ENCODE data around the gene RAET1G. TPM values are rescaled to one million over a fixed set of nuclear protein-coding genes. Genes with fewer than 3 reads are reported as not detected.

The RAET1G gene
- total RNA-seq, 2 donors from 2014 or later = not detected

- no peaks in the 10 kb centered on the region for H3K36me3 Mint-ChIP-seq (ENCODE audit: low read depth)
- WGBS, 2 experiments (ENCODE audit: insufficient coverage in 1 of 2, insufficient read length in 1 of 2) = 80 to 81% methylated on average over 5 to 6 of the region's 6 CpGs
- Histone ChIP-seq H3K9ac (ENCODE audit: extremely low read depth, low read length, poor library complexity, severe bottlenecking) (no peak overlapping the region), H3K27ac (ENCODE audit: low read depth, low read length) (no peak overlapping the region), H3K27me3 (ENCODE audit: control insufficient read depth, insufficient read depth, low read length, poor library complexity, severe bottlenecking) (peaks cover 76% of the 10 kb centered on the region), H3K4me3 (ENCODE audit: low read length) (no peak overlapping the region), H3K4me1 (ENCODE audit: control insufficient read depth, insufficient read depth, low read length) (no peaks in the 10 kb centered on the region), H3K36me3 (ENCODE audit: control insufficient read depth, insufficient read depth, low read length) (no peaks in the 10 kb centered on the region), H3K9me3 (ENCODE audit: control insufficient read depth, low read length) (no peaks in the 10 kb centered on the region)
- no peak overlapping the region for H3K27ac Mint-ChIP-seq
- H3K27me3 Mint-ChIP-seq (ENCODE audit: insufficient read depth) = peaks cover 84% of the 10 kb centered on the region
- H3K4me1 Mint-ChIP-seq = peaks cover 2% of the 10 kb centered on the region
- no peak overlapping the region for H3K4me3 Mint-ChIP-seq
- H3K9me3 Mint-ChIP-seq = peaks cover 3% of the 10 kb centered on the region
- DNase-seq = peak; percentile 23
- TF ChIP-seq CTCF (conservative IDR thresholded peaks at IDR 0.05) = no peak
Observed at GRCh38 chr6:149918151-149918905, 4.6 kb downstream of the RAET1G start.

GRCh38 chr6:149917679-149918078 lies 5.2 kb downstream of the RAET1G start:
- peaks cover 84% of the 10 kb centered on the region for H3K27me3 Mint-ChIP-seq (ENCODE audit: insufficient read depth)
- 82 to 100% methylated on average over 1 to 2 of the region's 2 CpGs for WGBS, 2 experiments (ENCODE audit: insufficient coverage in 1 of 2, insufficient read length in 1 of 2)
- no peaks in the 10 kb centered on the region for H3K9me3 ChIP-seq (ENCODE audit: control insufficient read depth, low read length)
- H3K4me1 Mint-ChIP-seq = no peaks in the 10 kb centered on the region
- no peaks in the 10 kb centered on the region for H3K4me1 ChIP-seq (ENCODE audit: control insufficient read depth, insufficient read depth, low read length)
- H3K27me3 ChIP-seq (ENCODE audit: control insufficient read depth, insufficient read depth, low read length, poor library complexity, severe bottlenecking) = peaks cover 75% of the 10 kb centered on the region
- DNase-seq = peak; percentile 20
- no peak overlapping the region for H3K27ac Mint-ChIP-seq
- H3K36me3 ChIP-seq (ENCODE audit: control insufficient read depth, insufficient read depth, low read length) = no peaks in the 10 kb centered on the region
- H3K4me3 Mint-ChIP-seq = no peak overlapping the region
- no peak for TF ChIP-seq CTCF (conservative IDR thresholded peaks at IDR 0.05)
- H3K27ac ChIP-seq (ENCODE audit: low read depth, low read length) = no peak overlapping the region
- H3K36me3 Mint-ChIP-seq (ENCODE audit: low read depth) = no peaks in the 10 kb centered on the region
- H3K9ac ChIP-seq (ENCODE audit: extremely low read depth, low read length, poor library complexity, severe bottlenecking) = no peak overlapping the region
- no peak overlapping the region for H3K4me3 ChIP-seq (ENCODE audit: low read length)
- H3K9me3 Mint-ChIP-seq = no peaks in the 10 kb centered on the region

- H3K9me3 ChIP-seq (ENCODE audit: control insufficient read depth, low read length) = no peaks in the 10 kb centered on the region
- H3K27ac ChIP-seq (ENCODE audit: low read depth, low read length) = no peak overlapping the region
- Mint-ChIP-seq H3K27ac (no peak overlapping the region), H3K36me3 (ENCODE audit: low read depth) (no peaks in the 10 kb centered on the region), H3K4me3 (no peak overlapping the region), H3K27me3 (ENCODE audit: insufficient read depth) (peaks cover 79% of the 10 kb centered on the region), H3K4me1 (no peaks in the 10 kb centered on the region), H3K9me3 (no peaks in the 10 kb centered on the region)
- peaks cover 60% of the 10 kb centered on the region for H3K27me3 ChIP-seq (ENCODE audit: control insufficient read depth, insufficient read depth, low read length, poor library complexity, severe bottlenecking)
- 85 to 97% methylated on average over 8 to 10 of the region's 10 CpGs for WGBS, 2 experiments (ENCODE audit: insufficient coverage in 1 of 2, insufficient read length in 1 of 2)
- H3K9ac ChIP-seq (ENCODE audit: extremely low read depth, low read length, poor library complexity, severe bottlenecking) = no peak overlapping the region
- no peak for TF ChIP-seq CTCF (conservative IDR thresholded peaks at IDR 0.05)
- no peak overlapping the region for H3K4me3 ChIP-seq (ENCODE audit: low read length)
- H3K36me3 ChIP-seq (ENCODE audit: control insufficient read depth, insufficient read depth, low read length) = no peaks in the 10 kb centered on the region
- H3K4me1 ChIP-seq (ENCODE audit: control insufficient read depth, insufficient read depth, low read length) = no peaks in the 10 kb centered on the region
- peak; percentile 22 for DNase-seq
Observed at GRCh38 chr6:149915970-149916865, 6.7 kb downstream of the RAET1G start.
